Measurements from ENCODE around the gene PRRG4.

- TF ChIP-seq CTCF (IDR thresholded peaks at IDR 0.05) (no peak), EP300 (IDR thresholded peaks at IDR 0.05) (no peak), POLR2A (IDR thresholded peaks at IDR 0.05) (no peak), POLR2AphosphoS5 (IDR thresholded peaks at IDR 0.05) (no peak)
These were observed 25.9 kb downstream of the PRRG4 start for GRCh38 chr11:32855601-32856000.
